HG03139 (cell line): ENCODE results near the gene CLCN1.
A peak's percentile ranks its signal among the peaks of the same experiment; 100 is the strongest.

Source experiments
- ATAC-seq: cut with Tn5 transposase; IDR thresholded peaks from one replicate; pipeline ENCODE4 v1.9.1; 2021; ENCODE audit not compliant: unreplicated experiment

Gene CLCN1

DNA sequence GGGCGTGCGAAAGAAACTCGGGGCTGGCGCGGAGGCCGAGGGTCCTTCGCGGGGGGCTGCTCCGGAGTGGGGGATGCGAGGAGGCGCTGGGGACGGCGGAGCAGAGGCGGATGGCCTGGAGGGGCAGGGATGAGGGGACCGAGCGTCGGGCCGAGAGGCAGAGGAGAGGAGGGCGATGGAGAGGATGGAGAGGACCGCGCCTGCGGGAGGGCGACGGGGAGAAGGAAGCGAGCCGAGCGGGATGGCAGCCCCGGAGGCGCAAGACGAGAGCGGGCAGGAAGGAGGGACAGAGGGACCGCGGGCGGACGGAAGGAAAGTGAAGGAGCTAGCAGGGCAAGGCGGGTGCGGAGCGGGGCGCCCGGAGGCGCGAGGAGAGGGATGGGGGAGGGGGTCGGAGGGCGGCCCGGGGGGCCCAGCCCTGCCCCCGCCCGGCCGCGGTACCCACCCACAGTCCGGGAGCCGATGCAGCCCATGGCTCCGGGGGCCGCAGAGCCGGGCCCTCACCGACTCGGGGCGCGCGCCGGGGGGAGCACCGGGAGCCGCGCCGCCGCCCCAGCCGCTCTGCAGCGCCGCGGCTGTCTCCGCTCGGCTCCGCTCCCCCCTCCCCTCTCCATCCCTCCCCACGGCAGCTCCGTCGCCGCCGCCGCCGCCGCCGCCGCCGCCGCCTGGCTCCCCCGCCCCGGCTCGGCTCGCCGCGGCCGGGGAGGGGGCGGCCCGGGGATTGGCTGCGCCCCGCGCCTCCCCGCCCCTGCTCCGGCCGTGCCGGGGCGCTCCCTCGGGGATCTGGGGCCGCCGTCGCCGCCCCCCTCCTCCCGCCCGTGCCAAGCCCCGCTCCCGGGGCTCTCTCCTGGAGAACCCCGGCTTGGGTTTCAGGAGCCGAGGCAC is 46.5 kb downstream of the CLCN1 start, which contains the start of gene FAM131B:
Gene FAM131B (minus strand): TSS at position 583 of the 885 bp plus-strand sequence. CDS start 110 bp downstream, at position 473.
- ATAC-seq: no peak

DNA sequence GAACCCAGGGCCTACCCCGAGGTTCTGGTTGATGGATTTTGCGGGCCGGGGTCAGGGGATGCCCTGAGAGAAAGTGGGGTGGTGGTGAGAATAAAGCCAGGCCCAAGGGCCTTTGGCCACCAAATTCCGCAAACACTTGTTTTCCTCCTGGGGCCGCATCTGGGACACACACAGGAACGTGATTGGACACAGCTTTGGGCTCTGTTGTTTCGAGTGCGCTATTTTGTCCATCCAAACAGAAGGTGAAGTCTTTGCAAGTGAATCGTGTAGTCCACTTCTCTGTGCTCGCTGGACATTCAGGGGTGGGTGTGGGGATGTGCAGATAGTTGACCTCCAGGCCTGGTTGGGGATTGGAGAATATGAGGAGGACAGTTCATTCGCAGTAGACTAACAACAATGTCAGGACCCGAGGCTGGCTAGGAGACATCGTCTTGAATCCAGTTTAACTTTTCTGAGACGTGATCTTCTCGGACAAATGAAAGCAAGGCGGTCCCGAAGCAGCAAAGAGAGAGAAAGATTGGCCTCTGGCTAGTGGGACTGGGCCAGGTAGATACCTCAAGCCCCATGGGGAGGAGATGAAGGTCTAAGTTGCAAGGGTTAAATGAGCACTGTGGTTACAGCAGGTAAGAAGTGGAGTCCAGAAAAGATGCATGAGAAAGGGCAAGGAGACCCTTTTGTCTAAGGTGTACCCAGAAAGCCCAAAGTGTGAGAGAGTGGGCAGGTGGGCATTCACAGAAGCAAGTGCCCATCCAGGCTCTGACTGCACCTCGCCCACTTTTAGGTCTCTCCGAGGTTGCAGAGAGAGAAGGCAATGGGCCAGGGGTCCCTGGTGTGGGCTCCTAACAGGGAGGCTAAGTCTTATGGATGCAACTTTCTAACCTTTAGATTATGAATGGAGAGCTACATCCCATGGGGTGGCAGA is 47.4 kb downstream of the CLCN1 start:
- no peak for ATAC-seq

DNA sequence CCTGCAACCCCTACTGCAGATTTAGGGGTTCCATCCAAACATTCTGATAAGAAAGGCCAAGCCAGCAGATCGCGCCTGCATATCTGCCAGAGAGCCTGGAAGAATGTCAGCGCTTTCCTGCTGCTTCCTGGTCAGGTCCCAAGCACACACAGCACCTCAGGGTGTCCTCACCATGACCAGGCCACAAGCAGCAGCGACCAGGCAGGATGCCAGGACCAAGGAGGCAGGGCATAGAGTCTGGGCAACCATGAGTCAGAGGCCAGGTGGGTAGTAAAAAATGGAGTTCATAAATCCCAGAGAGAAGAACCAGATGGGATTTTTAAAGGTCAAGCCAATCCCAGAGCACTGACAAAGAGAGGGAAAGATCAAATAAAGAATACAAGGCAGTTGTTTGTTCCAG is 52.1 kb downstream of the CLCN1 start:
- no peak for ATAC-seq

DNA sequence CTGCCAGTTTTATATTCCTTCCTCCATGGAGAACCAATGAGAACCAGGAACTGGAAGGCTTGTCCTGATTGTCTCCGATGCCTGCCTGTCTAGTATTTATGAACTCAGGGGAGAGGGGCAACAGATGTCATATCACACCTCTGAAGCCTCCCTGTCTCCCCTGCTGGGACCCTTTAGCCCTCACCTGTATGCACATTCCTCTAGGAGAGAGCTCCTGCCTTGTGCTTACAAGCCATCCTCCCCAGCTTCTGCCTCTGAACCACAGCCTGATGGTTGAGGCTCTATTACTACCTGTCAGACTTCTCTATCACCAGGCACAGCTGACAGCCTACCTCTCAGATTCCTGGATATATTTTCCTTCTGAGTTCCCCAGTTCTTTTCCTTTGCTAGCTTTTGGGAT is 52.5 kb downstream of the CLCN1 start:
- no peak for ATAC-seq

DNA sequence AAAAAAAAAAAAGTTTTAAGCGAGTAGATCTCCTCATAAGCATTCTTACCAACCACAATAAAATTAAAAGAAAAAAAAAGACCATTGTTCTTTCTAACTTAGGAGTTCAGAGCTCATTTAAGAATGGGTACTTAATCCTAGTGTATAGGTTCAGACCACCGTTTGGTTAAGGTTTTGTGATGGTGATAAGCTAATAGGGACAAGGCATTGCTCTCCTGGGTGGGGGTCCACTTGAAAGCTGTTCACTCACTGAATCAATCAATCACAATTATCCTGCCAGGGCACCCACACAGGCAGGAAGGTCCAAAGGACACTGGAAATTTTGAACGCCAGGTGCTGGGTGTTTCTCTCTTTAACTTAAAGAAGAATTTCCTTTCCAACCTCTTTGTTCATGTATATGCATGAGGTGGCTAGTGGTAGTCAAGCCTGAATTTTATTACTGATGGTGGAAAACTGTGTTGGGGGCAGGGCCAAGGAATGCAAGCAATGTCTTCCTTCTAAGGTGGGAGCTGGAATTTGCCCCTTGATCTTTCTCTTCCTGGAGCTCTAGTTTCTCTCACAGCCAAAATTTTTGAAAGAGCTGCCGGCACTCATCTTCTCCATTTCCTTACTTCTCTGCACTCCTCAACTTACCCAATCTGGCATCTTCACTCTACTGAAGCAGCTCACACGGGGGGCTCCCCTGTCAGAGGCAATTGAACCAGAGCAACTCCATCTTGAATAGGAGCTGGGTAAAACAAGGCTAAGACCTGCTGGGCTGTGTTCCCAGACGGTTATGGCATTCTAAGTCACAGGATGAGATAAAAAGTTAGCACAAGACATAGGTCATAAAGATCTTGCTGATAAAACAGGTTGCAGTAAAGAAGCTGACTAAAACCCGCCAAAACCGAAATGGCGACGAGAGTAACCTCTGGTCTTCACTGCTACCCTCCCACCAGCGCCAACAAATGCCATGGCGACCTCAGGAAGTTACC is 54.1 kb downstream of the CLCN1 start:
- no peak for ATAC-seq

DNA sequence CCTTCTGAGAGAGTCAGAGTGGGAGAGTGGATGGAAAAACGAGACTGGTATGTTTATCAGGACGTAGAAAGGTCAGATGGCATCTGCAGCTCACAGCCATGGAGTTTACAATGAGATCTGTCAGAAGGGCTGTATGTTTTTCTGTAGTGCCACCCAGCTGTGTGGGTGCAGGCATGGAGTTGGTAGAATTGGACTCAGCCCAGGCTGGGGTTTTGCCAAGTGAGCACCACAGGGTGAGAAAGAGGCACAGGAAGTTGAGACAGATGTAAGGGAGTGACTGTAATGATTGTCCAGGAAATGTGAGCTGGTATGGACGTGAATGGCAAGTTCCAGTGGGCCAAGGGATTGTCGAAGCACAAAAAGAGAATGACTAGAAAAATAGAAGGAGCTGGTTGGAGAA is 56.2 kb downstream of the CLCN1 start:
- ATAC-seq: no peak

DNA sequence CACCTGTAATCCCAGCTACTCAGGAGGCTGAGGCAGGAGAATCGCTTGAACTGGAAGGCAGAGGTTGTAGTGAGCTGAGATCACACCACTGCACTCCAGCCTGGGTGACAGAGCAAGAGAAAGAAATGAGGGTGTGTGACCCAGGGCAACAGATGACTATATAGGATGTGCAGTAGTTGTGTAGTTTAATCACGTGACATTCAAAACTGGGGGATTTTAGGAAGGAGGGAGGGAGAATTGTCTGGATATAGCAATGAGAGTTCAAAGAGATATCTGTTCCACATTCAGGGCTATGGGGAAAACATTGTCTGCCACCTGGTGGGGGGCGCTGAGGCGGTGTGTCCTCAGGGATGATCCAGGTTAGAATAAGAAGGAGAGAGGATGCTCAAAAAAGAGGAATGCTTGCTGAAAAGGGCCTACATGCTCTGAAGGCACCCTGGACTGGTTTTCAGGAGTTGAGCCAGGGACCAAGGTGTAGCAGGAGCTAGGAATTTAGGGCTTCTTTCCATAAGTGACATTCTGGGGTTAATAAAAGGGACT is 57.4 kb downstream of the CLCN1 start:
- no peak for ATAC-seq

DNA sequence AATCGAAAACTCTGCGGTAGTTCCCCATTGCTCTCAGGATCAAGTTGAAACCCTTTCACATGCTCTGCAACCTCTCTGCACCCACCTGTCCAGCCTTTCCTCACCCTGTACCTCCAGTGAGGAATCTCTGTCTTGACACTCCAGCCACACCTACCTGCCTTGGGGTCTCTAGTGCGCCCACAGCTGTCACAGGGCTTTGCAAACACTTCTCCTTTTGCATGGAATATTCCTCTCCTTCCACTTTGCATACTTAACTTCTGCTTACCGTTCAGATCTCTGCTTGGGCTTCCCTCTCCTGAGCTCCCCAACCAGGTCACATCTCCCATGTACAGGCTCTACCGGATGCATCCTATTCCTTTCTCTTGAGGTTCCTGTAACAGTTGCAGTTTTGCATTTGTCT is 58.6 kb downstream of the CLCN1 start:
- ATAC-seq: no peak

DNA sequence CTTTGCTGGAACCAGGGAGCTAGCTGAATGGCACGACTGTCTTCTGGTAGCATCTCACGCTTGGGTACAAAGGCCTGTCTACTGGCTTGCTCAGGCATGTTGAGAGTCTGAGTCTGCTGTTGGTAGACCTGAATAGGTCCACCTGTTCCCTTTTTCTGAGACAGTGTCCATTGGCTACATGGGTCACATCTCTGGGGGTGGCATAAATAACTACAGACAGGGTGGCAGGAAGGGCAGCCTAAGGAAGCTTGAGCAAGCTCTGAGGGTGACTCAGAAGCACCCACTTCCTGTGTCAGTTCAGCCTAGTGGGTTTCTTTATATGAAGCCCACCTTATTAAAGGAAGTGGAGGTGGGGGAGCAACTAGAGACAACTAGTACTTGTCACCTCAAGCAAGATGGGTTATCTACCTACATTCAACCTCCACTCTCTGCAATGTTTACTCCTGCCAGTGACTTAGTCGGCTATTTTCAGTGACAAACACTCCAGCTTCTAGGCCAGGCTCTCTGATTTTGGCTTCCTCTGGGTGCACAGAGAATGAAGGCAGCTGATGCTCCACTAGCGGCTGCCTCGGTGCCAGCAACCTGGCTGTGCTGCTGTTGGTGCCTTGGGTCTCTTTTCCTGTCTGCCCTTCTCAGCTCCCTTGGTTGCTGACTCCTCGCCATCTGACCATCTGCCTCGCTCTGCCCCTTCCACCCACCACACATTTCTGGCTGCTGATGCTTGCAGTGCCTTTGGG is 59.6 kb downstream of the CLCN1 start:
- ATAC-seq: no peak

DNA sequence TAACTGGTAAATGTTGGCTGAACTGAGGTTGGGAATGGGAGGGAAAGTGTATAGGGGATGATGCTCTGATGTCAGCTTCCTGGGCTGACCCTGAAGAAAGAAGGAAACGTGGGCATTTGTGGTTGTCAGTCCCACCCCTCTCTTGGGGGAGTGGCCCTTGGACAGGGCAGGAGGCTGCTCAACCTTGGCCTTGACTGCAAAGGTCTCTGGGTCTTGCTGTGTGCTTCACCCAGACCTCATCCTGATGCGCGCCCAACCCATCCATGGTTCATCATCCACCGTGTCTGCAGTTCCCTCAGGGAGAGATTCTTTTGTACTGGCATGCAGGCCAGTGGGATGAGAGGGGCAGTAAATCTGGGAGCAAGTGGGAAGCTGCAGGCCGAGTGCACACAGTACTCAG is 60.5 kb downstream of the CLCN1 start:
- no peak for ATAC-seq

DNA sequence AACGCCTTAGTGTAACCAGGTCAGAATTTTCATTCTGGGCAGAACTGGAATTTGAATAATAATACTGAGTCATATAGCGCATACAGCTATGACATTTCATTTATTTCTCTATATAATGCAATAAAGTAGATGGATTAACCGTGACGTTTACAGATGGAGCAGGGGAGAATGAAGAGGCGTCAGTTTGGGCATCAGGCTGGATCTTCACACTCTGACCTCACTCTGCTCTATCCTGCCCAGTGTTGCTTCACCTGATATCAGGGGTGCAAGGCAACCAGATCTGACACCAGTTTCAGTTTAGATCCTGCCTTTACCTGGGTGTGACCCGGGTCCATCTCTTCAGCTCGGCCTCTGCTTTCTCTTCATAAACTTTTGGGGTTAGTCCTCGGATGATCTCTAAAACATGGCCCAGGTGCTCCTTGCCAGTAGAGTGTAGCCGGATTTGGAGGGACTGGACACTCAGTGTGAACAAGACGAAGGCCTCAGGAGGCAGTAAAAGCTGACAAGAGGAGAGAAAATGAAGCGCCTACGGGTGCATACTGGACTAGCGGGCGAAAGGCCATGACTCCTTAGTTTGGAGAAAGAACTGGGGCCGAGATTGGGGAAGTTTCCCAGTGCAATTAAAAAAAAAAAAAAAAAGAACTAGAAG is 63.8 kb downstream of the CLCN1 start:
- no peak for ATAC-seq

DNA sequence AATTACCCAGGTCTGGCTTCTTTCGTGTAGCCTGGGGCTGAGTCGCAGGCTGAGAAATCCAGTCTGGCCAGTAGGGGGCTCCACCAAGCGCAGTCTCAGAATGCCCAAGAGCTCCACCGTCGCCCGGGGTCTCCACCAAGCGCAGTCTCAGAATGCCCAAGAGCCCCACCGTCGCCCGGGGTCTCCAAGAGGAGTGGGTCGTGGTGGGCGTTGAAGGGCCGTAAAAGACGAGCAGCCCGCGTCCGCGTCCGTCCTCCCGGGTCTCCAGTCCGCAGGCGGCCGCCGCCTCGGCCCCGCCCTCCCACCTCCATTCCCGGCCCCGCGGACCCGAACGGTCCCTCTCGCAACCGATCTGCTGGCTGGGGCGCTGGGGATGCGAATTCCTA is 64.3 kb downstream of the CLCN1 start:
- peak; percentile 45 for ATAC-seq

DNA sequence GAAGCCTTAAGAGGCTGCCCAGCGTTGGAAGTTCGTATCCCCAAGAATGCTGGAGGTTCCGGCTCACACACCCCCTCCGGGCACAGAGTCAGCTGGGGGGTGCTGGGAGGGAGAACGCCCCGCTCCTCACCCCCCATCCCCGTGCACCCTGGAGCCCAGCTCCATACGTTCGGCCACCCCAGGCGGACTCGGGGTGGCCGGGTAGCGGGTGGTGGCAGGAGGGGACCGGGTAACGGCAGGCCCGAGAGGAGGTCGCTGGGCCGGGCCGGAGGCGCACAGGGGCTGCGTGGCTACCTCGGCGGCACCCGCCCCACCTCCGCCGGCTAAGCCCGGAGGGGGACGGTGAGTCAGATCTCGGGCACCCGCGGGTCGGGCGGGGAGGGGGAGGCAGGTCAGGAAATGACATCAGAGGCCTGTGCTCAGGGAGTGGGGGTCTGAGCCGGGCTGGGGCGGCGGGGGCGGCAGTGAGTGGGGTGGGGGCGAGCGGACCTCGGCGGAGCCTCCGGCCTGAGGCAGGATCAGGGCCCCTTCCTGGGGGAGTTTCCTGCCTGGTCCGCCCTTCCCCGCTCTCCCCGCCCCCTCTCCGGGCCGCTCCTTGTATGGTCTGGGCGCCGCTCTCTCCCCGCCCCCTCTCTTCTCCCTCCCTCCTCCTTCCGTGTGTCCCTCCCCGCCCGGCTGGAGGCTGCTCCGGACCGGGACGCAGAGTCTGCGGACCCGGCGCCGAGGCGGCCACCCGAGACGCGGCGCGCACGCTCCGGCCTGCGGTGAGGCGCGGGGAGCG is 64.9 kb downstream of the CLCN1 start, which contains the start of gene ZYX:
Gene ZYX (plus strand): TSS at position 700 of the 781 bp plus-strand sequence. CDS start 227 bp downstream, outside the sequence.
- peak; percentile 70 for ATAC-seq

DNA sequence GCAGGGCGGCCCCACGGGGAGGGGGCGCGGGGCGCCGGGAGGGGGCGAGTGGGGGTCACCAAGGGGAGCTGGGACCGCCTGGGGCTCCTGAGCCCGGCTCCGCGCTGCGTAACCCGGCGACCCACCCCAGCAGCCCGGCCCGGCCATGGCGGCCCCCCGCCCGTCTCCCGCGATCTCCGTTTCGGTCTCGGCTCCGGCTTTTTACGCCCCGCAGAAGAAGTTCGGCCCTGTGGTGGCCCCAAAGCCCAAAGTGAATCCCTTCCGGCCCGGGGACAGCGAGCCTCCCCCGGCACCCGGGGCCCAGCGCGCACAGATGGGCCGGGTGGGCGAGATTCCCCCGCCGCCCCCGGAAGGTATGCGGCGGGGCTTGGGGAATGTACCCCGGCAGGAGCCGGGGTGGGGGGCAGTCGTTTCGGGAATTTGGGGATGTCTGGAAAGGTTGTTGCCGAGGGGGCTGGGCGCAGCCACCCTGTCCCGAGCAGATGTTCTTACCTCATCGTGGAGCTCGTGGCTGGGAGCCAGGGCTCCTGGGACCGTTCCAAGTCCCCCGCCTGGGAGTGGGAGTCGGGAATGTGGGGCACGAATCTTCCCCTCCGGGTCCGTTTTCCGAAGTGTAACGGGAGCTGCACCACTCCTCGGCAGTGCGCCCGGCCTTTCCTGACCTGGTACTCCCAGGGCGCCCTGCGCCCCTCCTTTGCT is 65.7 kb downstream of the CLCN1 start:
- ATAC-seq: peak; percentile 10

DNA sequence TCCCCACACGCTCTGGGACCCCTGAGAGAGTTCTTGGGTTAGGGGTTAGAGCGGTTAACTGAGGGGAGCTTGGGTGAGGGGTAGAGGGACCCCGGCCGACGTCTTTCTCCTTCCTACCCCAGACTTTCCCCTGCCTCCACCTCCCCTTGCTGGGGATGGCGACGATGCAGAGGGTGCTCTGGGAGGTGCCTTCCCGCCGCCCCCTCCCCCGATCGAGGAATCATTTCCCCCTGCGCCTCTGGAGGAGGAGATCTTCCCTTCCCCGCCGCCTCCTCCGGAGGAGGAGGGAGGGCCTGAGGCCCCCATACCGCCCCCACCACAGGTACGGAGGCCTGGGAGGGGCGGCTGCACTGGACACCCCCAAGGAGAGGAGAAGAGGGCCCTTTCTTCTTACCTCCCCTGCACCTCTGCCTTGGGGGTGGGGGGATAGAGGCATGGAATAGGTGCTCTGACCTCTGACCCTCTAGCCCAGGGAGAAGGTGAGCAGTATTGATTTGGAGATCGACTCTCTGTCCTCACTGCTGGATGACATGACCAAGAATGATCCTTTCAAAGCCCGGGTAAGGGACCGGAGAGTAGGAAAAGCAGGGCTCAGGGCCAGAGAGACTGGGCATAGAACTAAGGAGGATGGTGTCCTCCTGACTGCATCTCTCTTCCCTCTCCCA is 66.3 kb downstream of the CLCN1 start:
- ATAC-seq: no peak

DNA sequence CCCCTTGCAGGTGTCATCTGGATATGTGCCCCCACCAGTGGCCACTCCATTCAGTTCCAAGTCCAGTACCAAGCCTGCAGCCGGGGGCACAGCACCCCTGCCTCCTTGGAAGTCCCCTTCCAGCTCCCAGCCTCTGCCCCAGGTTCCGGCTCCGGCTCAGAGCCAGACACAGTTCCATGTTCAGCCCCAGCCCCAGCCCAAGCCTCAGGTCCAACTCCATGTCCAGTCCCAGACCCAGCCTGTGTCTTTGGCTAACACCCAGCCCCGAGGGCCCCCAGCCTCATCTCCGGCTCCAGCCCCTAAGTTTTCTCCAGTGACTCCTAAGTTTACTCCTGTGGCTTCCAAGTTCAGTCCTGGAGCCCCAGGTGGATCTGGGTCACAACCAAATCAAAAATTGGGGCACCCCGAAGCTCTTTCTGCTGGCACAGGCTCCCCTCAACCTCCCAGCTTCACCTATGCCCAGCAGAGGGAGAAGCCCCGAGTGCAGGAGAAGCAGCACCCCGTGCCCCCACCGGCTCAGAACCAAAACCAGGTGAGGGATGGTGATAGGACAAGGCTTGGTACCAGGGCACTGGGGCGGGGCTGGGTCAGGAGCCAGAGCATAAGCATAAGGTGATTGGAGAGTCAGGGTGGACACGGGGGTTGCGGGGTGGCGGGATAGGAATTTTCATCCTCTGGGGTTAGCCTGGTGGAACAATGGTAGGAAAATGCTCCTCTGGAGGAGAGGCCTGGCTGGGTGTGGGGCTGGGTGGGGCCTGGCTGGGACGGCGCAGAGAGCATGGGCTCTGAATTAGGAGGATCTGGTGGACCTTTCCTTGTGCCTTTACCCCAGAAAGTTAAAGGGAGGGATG is 67.1 kb downstream of the CLCN1 start:
- no peak for ATAC-seq
